Skeletal muscle tissue (tissue), 4 donors: ENCODE results near the gene ASIC4. TPM values are rescaled to one million over a fixed set of nuclear protein-coding genes. Genes with fewer than 3 reads are reported as not detected.

Experiments
- H3K27ac ChIP-seq: one replicate; pipeline ENCODE4 v1.7.0; 2013; ENCODE audit warnings: mild to moderate bottlenecking, low read depth, low read length, inconsistent platforms
- H3K27me3 ChIP-seq, 3 donors: one replicate each; pipeline ENCODE4 v1.7.0; 2013; ENCODE audit warnings: low read length in 3 of 3; ENCODE audit not compliant: control insufficient read depth in 3 of 3, insufficient read depth in 3 of 3
- H3K36me3 ChIP-seq, 3 donors: one replicate each; pipeline ENCODE4 v1.7.0; 2013; ENCODE audit warnings: low read length in 3 of 3; ENCODE audit not compliant: control insufficient read depth in 3 of 3, insufficient read depth in 3 of 3
- H3K4me1 ChIP-seq, 3 donors: one replicate each; pipeline ENCODE4 v1.7.0; 2013; ENCODE audit warnings: low read length in 3 of 3, mild to moderate bottlenecking in 3 of 3; ENCODE audit not compliant: control insufficient read depth in 3 of 3, insufficient read depth in 3 of 3
- H3K4me3 ChIP-seq, 3 donors: one replicate each; pipeline ENCODE4 v1.7.0; 2013; ENCODE audit warnings: low read length in 3 of 3
- H3K9ac ChIP-seq, 3 donors: one replicate each; pipeline ENCODE4 v1.7.0; 2013; ENCODE audit warnings: low read length in 3 of 3, mild to moderate bottlenecking in 3 of 3, moderate library complexity in 2 of 3, low read depth in 1 of 3
- H3K9me3 ChIP-seq, 3 donors: one replicate each; pipeline ENCODE4 v1.7.0; 2013; ENCODE audit warnings: low read length in 3 of 3; ENCODE audit not compliant: control insufficient read depth in 3 of 3
- total RNA-seq: library from RNA; depleted of rRNA; stranded (reverse); fragments of >200 nt; gene quantifications from one replicate; pipeline ENCODE4 v1.2.3, GENCODE V29; 2014
- donor health status: Osteomylitis.

Gene ASIC4
- total RNA-seq, 1 donor from 2014 or later, result not detected

DNA sequence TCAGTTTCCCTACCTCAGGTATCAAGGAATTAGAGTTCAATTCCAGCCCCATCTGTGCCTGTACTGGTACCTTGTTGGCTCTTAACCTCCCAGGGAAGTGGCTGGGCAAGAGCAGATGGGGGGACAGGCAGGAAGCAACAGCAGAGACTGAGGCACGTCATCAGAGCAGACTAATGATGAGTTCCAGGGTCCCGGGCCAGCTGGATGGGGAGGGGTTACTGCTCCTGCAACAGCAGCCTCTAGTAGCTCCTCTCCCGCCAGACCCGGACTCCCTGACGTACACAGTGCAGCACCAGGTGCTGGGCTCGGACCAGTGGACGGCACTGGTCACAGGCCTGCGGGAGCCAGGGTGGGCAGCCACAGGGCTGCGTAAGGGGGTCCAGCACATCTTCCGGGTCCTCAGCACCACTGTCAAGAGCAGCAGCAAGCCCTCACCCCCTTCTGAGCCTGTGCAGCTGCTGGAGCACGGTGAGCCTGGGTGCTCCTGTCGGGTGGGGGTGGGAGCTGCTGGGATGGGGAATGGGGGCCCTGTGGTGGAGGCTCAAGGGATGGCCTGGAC, 41.6 kb upstream of the ASIC4 start:
- no peaks in the 10 kb centered on the region for H3K27me3 ChIP-seq
- H3K27ac ChIP-seq, result no peak overlapping the region
- H3K4me1 ChIP-seq, result no peaks in the 10 kb centered on the region
- no peak overlapping the region for H3K4me3 ChIP-seq
- peaks cover 55 to 80% (median 77%) of the 10 kb centered on the region in 3 donors for H3K36me3 ChIP-seq
- no peaks in the 10 kb centered on the region for H3K9me3 ChIP-seq
- H3K9ac ChIP-seq, result no peak overlapping the region

DNA sequence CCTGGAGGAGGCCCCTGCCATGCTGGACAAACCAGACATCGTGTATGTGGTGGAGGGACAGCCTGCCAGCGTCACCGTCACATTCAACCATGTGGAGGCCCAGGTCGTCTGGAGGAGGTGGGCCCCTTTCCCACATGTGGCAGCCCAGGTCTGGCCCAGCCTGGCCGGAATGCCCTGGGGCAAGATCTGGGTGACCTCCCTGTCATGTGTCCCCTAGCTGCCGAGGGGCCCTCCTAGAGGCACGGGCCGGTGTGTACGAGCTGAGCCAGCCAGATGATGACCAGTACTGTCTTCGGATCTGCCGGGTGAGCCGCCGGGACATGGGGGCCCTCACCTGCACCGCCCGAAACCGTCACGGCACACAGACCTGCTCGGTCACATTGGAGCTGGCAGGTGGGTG, 40.8 kb upstream of the ASIC4 start:
- no peaks in the 10 kb centered on the region for H3K27me3 ChIP-seq
- H3K27ac ChIP-seq, result no peak overlapping the region
- no peaks in the 10 kb centered on the region for H3K9me3 ChIP-seq
- no peak overlapping the region for H3K9ac ChIP-seq
- no peak overlapping the region for H3K4me3 ChIP-seq
- peaks cover 58 to 82% (median 77%) of the 10 kb centered on the region in 3 donors for H3K36me3 ChIP-seq
- H3K4me1 ChIP-seq, result no peaks in the 10 kb centered on the region

DNA sequence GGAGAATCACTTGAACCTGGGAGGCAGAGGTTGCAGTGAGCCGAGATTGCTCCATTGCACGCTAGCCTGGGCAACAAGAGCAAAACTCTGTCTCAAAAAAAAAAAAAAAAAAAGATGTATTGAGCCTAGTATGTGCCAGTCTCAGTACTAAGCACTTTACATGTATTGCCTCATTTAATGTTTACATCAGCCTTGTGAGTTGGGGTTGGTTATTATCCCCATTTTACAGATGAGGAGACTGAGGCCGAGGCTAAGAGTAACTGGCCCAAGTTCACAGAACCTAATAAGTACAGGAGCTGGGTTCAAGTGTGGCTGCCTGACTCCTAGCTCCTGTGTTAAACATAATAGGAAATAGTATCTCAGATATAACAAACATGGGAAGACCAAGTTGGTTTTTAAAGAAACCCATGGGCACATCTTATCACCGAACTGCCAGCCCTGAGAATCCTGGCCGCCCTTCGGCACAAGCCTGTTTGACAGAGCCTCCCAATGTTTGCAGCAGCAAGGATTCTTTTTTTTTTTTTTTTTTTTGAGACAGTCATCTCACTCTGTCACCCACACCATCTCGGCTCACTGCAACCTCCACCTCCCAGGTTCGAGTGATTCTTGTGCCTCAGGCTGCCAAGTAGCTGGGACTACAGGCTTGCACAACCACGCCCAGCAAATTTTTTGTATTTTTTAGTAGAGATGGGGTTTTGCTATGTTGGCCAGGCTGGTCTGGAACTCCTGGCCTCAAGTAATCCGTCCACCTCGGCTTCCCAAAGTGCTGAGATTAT, 39.8 kb upstream of the ASIC4 start:
- H3K27me3 ChIP-seq, result no peaks in the 10 kb centered on the region
- H3K9me3 ChIP-seq, result no peaks in the 10 kb centered on the region
- H3K9ac ChIP-seq, result no peak overlapping the region
- no peaks in the 10 kb centered on the region for H3K4me1 ChIP-seq
- no peak overlapping the region for H3K27ac ChIP-seq
- H3K36me3 ChIP-seq, result peaks cover 61 to 83% (median 76%) of the 10 kb centered on the region in 3 donors
- no peak overlapping the region for H3K4me3 ChIP-seq

DNA sequence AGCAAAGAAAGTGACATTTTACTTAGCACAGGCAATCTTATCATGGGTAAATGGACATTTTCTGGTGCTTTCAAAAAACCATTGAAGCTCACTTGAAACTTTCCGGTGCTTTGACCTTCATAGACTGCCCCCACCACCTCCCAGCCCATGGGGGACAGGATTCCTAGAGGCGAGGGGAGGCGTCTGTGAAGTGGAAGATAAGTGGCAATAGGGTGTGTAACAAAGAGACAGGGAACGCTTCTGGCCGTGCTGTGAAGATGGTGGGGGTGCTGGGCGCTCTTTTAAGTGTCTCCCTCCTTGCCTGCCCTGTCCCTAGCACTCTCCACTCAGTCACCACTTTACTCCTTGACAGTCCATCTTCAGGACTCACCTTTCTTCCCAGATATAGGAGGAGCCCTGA, 39.0 kb upstream of the ASIC4 start:
- Histone ChIP-seq H3K9ac (no peak overlapping the region), H3K27me3 (no peaks in the 10 kb centered on the region), H3K36me3 (peaks cover 62 to 84% (median 76%) of the 10 kb centered on the region in 3 donors), H3K4me1 (no peaks in the 10 kb centered on the region), H3K27ac (no peak overlapping the region), H3K4me3 (no peak overlapping the region), H3K9me3 (no peaks in the 10 kb centered on the region)

DNA sequence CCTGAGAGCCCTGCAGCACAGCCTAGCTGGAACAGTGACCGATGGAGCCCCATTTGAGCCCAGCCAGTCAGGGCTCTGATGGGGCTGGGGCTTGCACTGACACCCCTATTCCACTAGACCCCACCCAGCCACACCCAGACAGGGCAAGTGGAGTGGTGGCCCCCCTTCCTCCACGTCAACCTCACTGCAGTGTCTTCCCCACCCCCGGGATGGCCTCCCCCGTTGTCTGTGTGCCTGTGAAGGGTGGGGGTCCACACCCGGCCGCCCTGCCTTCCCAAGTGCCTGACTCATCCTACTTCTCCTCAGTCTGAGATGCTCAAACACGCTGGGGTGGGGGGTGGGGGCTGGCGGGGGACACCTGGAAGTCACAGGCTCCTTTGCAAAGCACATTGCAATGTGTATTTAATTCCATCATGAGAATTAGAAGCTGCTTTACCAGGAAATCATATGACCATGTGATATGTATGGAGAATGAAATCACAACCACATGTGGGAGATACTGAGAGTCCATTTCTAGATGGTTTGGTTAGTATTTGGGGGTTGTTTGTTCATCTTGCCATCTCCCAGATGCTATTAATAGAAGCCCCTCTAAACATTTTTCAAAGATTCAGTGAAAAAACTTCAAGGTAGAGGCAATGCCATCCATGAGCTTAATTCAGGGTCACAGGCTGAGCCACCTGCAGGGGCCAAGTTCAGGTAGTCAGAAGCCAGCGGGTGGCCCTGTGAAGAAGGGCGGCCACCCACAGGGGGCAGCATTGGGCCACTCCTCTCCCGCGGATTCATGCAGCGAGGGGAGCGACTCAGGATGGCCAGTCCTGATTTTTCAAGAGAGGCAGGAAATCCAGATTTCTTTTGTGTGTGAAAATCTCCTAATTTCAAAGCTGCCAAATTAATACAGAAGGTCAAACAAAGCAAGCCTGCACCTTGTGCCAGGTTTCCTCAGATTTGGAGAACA, 38.3 kb upstream of the ASIC4 start:
- no peaks in the 10 kb centered on the region for H3K4me1 ChIP-seq
- H3K27ac ChIP-seq, result no peak overlapping the region
- H3K4me3 ChIP-seq, result no peak overlapping the region
- no peaks in the 10 kb centered on the region for H3K27me3 ChIP-seq
- H3K9ac ChIP-seq, result no peak overlapping the region
- peaks cover 64 to 84% (median 78%) of the 10 kb centered on the region in 3 donors for H3K36me3 ChIP-seq
- H3K9me3 ChIP-seq, result no peaks in the 10 kb centered on the region

DNA sequence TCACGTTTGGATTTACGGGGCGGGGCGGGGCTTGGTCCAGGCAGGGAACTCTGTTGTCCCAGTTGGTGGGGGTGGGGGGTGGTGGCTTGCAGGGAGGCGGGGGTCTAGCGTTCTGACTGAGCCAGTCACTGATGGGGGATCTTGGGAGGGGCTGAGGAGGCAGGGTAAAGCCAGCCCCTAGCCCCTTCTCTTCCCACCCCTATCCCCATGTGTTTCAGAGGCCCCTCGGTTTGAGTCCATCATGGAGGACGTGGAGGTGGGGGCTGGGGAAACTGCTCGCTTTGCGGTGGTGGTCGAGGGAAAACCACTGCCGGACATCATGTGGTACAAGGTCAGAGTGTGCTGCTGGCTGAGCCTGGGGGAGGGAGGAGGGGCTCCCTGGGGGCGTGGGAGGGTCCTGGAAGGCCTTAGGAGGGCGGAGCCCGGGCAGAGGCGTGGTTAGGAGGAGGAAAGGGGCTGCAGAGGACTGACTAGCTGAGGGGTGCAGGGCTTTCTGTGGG, 37.6 kb upstream of the ASIC4 start:
- Histone ChIP-seq H3K9me3 (no peaks in the 10 kb centered on the region), H3K9ac (no peak overlapping the region), H3K4me1 (no peaks in the 10 kb centered on the region), H3K36me3 (peaks cover 65 to 85% (median 78%) of the 10 kb centered on the region in 3 donors), H3K27ac (no peak overlapping the region), H3K4me3 (no peak overlapping the region), H3K27me3 (no peaks in the 10 kb centered on the region)

DNA sequence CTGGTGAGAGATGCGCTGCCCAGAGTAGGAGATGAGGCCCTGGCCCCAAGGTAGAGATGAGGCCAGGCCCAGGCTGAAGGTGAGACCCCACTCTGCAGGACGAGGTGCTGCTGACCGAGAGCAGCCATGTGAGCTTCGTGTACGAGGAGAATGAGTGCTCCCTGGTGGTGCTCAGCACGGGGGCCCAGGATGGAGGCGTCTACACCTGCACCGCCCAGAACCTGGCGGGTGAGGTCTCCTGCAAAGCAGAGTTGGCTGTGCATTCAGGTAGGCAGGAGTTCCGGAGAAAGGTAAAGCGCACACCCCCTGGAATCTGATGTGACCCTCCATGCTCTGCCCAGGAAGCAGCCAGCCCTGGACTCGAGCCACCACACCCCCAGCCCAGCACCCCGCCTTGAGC, 37.1 kb upstream of the ASIC4 start:
- Histone ChIP-seq H3K4me3 (no peak overlapping the region), H3K27ac (no peak overlapping the region), H3K9me3 (no peaks in the 10 kb centered on the region), H3K9ac (no peak overlapping the region), H3K36me3 (peaks cover 68 to 85% (median 78%) of the 10 kb centered on the region in 3 donors), H3K27me3 (no peaks in the 10 kb centered on the region), H3K4me1 (no peaks in the 10 kb centered on the region)

DNA sequence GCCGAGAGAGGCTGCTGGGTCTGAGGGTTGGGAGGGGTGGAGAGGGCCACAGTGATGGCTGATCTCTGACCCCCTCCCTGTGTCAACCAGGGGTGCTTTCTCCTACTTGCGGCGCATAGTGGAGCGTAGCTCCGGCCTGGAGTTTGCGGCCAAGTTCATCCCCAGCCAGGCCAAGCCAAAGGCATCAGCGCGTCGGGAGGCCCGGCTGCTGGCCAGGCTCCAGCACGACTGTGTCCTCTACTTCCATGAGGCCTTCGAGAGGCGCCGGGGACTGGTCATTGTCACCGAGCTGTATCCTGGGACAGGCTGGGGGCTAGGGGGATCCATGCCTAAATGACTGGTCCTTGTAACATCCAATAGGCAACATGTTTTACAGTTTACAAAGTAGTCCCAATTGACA, 36.5 kb upstream of the ASIC4 start:
- Histone ChIP-seq H3K4me1 (no peaks in the 10 kb centered on the region), H3K9me3 (no peaks in the 10 kb centered on the region), H3K27me3 (peaks cover 0 to 3% (median 0%) of the 10 kb centered on the region in 3 donors), H3K4me3 (no peak overlapping the region), H3K27ac (no peak overlapping the region), H3K9ac (no peak overlapping the region), H3K36me3 (peaks cover 67 to 85% (median 78%) of the 10 kb centered on the region in 3 donors)

DNA sequence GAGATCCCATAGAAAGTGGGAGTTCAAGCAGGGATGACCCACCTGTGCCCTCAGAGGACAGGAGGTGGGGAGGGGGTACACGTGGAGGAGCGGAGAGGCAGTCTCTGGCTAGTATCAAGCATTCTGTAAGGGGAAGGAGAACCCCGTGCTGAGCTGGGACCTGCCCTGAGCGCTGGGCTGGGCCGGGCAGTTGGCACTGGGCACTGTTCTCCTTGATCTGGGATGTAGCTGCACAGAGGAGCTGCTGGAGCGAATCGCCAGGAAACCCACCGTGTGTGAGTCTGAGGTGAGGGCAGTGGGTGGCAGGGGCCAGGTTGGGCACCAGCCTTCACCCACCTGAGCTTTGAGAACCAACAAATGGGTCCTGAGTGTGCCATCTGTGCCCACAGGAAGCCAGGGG, 35.4 kb upstream of the ASIC4 start:
- Histone ChIP-seq H3K9ac (no peak overlapping the region), H3K4me3 (no peak overlapping the region), H3K27me3 (peaks cover 0 to 7% (median 5%) of the 10 kb centered on the region in 3 donors), H3K36me3 (peaks cover 57 to 76% (median 71%) of the 10 kb centered on the region in 3 donors), H3K9me3 (no peaks in the 10 kb centered on the region), H3K27ac (no peak overlapping the region), H3K4me1 (no peaks in the 10 kb centered on the region)
